Measurements from ENCODE around the gene CHAF1A. TPM values are rescaled to one million over a fixed set of nuclear protein-coding genes. Genes with fewer than 3 reads are reported as not detected.

CHAF1A gene
- total and polyA plus RNA-seq, 2 experiments from 2014 or later: 113 to 125 TPM

- Mint-ChIP-seq H3K27ac (no peak overlapping the region), H3K9me3 (no peaks in the 10 kb centered on the region; the same call in 2 of the 3 replicates), H3K4me1 (no peaks in the 10 kb centered on the region; the same call in 2 of the 3 replicates), H3K36me3 (ENCODE audit: low read depth) (peaks cover 100% of the 10 kb centered on the region), H3K4me3 (no peak overlapping the region), H3K27me3 (ENCODE audit: insufficient read depth, low read depth, poor library complexity) (peaks cover 13% of the 10 kb centered on the region)
- Histone ChIP-seq H3K9me2 (ENCODE audit: insufficient read depth) (no peaks in the 10 kb centered on the region), H3K4me3 (no peak overlapping the region), H3K4me2 (no peak overlapping the region), H3K27ac (ENCODE audit: low read depth) (peak overlapping the region; percentile 63; the same call in 1 of the 2 replicates), H3K4me1 (ENCODE audit: insufficient read depth) (no peaks in the 10 kb centered on the region), H2AFZ (no peak overlapping the region), H3K27me3 (ENCODE audit: insufficient read depth) (no peaks in the 10 kb centered on the region), H3K79me2 (replicated peaks; ENCODE audit: insufficient read depth) (peaks cover 39% of the 10 kb centered on the region), H4K20me1 (replicated peaks; ENCODE audit: insufficient read depth) (peaks cover 28% of the 10 kb centered on the region), H3K36me3 (ENCODE audit: insufficient read depth) (peaks cover 68% of the 10 kb centered on the region), H3F3A (replicated peaks; ENCODE audit: low read depth) (peaks cover 13% of the 10 kb centered on the region)
- no peak for DNase-seq (ENCODE audit: low spot score)
- TF ChIP-seq STAT1 (IDR thresholded peaks at IDR 0.05; ENCODE audit: unreplicated experiment): no peak
- TF ChIP-seq, protein P1, sequence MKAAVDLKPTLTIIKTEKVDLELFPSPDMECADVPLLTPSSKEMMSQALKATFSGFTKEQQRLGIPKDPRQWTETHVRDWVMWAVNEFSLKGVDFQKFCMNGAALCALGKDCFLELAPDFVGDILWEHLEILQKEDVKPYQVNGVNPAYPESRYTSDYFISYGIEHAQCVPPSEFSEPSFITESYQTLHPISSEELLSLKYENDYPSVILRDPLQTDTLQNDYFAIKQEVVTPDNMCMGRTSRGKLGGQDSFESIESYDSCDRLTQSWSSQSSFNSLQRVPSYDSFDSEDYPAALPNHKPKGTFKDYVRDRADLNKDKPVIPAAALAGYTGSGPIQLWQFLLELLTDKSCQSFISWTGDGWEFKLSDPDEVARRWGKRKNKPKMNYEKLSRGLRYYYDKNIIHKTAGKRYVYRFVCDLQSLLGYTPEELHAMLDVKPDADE (IDR thresholded peaks at IDR 0.05): no peak
- TF ChIP-seq NANOG (IDR thresholded peaks at IDR 0.05; ENCODE audit: borderline replicate concordance): no peak
- no peak for TF ChIP-seq EZH2 (IDR thresholded peaks at IDR 0.05; ENCODE audit: low read depth, unreplicated experiment)
- TF ChIP-seq, protein P2, sequence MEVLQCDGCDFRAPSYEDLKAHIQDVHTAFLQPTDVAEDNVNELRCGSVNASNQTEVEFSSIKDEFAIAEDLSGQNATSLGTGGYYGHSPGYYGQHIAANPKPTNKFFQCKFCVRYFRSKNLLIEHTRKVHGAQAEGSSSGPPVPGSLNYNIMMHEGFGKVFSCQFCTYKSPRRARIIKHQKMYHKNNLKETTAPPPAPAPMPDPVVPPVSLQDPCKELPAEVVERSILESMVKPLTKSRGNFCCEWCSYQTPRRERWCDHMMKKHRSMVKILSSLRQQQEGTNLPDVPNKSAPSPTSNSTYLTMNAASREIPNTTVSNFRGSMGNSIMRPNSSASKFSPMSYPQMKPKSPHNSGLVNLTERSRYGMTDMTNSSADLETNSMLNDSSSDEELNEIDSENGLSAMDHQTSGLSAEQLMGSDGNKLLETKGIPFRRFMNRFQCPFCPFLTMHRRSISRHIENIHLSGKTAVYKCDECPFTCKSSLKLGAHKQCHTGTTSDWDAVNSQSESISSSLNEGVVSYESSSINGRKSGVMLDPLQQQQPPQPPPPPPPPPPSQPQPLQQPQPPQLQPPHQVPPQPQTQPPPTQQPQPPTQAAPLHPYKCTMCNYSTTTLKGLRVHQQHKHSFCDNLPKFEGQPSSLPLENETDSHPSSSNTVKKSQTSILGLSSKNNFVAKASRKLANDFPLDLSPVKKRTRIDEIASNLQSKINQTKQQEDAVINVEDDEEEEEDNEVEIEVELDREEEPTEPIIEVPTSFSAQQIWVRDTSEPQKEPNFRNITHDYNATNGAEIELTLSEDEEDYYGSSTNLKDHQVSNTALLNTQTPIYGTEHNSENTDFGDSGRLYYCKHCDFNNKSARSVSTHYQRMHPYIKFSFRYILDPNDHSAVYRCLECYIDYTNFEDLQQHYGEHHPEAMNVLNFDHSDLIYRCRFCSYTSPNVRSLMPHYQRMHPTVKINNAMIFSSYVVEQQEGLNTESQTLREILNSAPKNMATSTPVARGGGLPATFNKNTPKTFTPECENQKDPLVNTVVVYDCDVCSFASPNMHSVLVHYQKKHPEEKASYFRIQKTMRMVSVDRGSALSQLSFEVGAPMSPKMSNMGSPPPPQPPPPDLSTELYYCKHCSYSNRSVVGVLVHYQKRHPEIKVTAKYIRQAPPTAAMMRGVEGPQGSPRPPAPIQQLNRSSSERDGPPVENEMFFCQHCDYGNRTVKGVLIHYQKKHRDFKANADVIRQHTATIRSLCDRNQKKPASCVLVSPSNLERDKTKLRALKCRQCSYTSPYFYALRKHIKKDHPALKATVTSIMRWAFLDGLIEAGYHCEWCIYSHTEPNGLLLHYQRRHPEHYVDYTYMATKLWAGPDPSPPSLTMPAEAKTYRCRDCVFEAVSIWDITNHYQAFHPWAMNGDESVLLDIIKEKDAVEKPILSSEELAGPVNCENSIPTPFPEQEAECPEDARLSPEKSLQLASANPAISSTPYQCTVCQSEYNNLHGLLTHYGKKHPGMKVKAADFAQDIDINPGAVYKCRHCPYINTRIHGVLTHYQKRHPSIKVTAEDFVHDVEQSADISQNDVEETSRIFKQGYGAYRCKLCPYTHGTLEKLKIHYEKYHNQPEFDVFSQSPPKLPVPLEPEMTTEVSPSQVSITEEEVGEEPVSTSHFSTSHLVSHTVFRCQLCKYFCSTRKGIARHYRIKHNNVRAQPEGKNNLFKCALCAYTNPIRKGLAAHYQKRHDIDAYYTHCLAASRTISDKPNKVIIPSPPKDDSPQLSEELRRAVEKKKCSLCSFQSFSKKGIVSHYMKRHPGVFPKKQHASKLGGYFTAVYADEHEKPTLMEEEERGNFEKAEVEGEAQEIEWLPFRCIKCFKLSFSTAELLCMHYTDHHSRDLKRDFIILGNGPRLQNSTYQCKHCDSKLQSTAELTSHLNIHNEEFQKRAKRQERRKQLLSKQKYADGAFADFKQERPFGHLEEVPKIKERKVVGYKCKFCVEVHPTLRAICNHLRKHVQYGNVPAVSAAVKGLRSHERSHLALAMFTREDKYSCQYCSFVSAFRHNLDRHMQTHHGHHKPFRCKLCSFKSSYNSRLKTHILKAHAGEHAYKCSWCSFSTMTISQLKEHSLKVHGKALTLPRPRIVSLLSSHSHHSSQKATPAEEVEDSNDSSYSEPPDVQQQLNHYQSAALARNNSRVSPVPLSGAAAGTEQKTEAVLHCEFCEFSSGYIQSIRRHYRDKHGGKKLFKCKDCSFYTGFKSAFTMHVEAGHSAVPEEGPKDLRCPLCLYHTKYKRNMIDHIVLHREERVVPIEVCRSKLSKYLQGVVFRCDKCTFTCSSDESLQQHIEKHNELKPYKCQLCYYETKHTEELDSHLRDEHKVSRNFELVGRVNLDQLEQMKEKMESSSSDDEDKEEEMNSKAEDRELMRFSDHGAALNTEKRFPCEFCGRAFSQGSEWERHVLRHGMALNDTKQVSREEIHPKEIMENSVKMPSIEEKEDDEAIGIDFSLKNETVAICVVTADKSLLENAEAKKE (CRISPR knock-in tag; IDR thresholded peaks at IDR 0.05): no peak
- TF ChIP-seq, protein P3, sequence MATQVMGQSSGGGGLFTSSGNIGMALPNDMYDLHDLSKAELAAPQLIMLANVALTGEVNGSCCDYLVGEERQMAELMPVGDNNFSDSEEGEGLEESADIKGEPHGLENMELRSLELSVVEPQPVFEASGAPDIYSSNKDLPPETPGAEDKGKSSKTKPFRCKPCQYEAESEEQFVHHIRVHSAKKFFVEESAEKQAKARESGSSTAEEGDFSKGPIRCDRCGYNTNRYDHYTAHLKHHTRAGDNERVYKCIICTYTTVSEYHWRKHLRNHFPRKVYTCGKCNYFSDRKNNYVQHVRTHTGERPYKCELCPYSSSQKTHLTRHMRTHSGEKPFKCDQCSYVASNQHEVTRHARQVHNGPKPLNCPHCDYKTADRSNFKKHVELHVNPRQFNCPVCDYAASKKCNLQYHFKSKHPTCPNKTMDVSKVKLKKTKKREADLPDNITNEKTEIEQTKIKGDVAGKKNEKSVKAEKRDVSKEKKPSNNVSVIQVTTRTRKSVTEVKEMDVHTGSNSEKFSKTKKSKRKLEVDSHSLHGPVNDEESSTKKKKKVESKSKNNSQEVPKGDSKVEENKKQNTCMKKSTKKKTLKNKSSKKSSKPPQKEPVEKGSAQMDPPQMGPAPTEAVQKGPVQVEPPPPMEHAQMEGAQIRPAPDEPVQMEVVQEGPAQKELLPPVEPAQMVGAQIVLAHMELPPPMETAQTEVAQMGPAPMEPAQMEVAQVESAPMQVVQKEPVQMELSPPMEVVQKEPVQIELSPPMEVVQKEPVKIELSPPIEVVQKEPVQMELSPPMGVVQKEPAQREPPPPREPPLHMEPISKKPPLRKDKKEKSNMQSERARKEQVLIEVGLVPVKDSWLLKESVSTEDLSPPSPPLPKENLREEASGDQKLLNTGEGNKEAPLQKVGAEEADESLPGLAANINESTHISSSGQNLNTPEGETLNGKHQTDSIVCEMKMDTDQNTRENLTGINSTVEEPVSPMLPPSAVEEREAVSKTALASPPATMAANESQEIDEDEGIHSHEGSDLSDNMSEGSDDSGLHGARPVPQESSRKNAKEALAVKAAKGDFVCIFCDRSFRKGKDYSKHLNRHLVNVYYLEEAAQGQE (IDR thresholded peaks at IDR 0.05; ENCODE audit: unreplicated experiment): no peak
- no peak for TF ChIP-seq EZH2phosphoT487 (IDR thresholded peaks at IDR 0.05; ENCODE audit: unreplicated experiment)
- no peak for TF ChIP-seq JUNB (IDR thresholded peaks at IDR 0.05; ENCODE audit: unreplicated experiment)
- no peak for TF ChIP-seq POLR2AphosphoS5 (IDR thresholded peaks at IDR 0.05; ENCODE audit: low read depth)
- TF ChIP-seq CREB1 (CRISPR knock-in tag; IDR thresholded peaks at IDR 0.05; ENCODE audit: low read depth): no peak
- TF ChIP-seq ZNF114 (CRISPR knock-in tag; IDR thresholded peaks at IDR 0.05): no peak
- no peak for TF ChIP-seq CTCF (conservative IDR thresholded peaks at IDR 0.05; ENCODE audit: low read depth in 2 of 2)
- TF ChIP-seq ZNF331 (CRISPR knock-in tag; IDR thresholded peaks at IDR 0.05; ENCODE audit: low read depth): no peak
- ATAC-seq: no peak
Observed at GRCh38 chr19:4434391-4434790, 32.0 kb downstream of the CHAF1A start.

All from GM23338 (cell line).